Suppressor macrophage treated with lipopolysaccharide for 4 hours (primary cell): ENCODE measurements around the gene BCL2L15.
A peak's percentile ranks its signal among the peaks of the same experiment; 100 is the strongest.
"Not testable (repeated sequence)": the region's sequence is repeated elsewhere in the genome, so short reads cannot be mapped to it uniquely, and the experiment has no call there.

Experiments used
- DNase-seq: peaks from one replicate; pipeline ENCODE4 v3.0.0-alpha.2; 2020

The BCL2L15 gene

GRCh38 chr1:113868387-113869083 is 18.8 kb downstream of the BCL2L15 start:
- DNase-seq, result peak; percentile 44

GRCh38 chr1:113861641-113862040 is 25.7 kb downstream of the BCL2L15 start:
- no peak for DNase-seq

GRCh38 chr1:113860891-113861290 is 26.5 kb downstream of the BCL2L15 start:
- DNase-seq, result no peak

- DNase-seq, result peak; percentile 76
Measured at GRCh38 chr1:113859478-113860175, 27.8 kb downstream of the BCL2L15 start.

- DNase-seq, result no peak
Measured at GRCh38 chr1:113858982-113859381, 28.4 kb downstream of the BCL2L15 start.

- no peak for DNase-seq
Measured at GRCh38 chr1:113858418-113858817, 29.0 kb downstream of the BCL2L15 start.

- no peak for DNase-seq
Measured at GRCh38 chr1:113857776-113858175, 29.6 kb downstream of the BCL2L15 start.

GRCh38 chr1:113856401-113856790 is 31.0 kb downstream of the BCL2L15 start:
- no peak for DNase-seq

- no peak for DNase-seq
Measured at GRCh38 chr1:113855630-113856400, 31.6 kb downstream of the BCL2L15 start.

GRCh38 chr1:113854234-113854633 is 33.1 kb downstream of the BCL2L15 start:
- no peak for DNase-seq

- not testable (repeated sequence) for DNase-seq
Measured at GRCh38 chr1:113852694-113853093, 34.7 kb downstream of the BCL2L15 start.

GRCh38 chr1:113850127-113850796 is 37.1 kb downstream of the BCL2L15 start:
- DNase-seq, result no peak

GRCh38 chr1:113849072-113849471 is 38.3 kb downstream of the BCL2L15 start:
- DNase-seq, result no peak

GRCh38 chr1:113846391-113847035 is 40.9 kb downstream of the BCL2L15 start:
- no peak for DNase-seq

GRCh38 chr1:113836534-113836933 is 50.8 kb downstream of the BCL2L15 start:
- DNase-seq, result no peak

- DNase-seq, result peak; percentile 77
Measured at GRCh38 chr1:113835686-113836290, 51.6 kb downstream of the BCL2L15 start.

- no peak for DNase-seq
Measured at GRCh38 chr1:113834716-113835115, 52.7 kb downstream of the BCL2L15 start.
